Fibroblast of skin of back (primary cell): ENCODE measurements around the gene TPRX2. TPM values are rescaled to one million over a fixed set of nuclear protein-coding genes. Genes with fewer than 3 reads are reported as not detected.
"Not testable (repeated sequence)": the region's sequence is repeated elsewhere in the genome, so short reads cannot be mapped to it uniquely, and the experiment has no call there.

Source experiments
- DNase-seq: peaks from one replicate; pipeline ENCODE4 v3.0.0-alpha.2; 2013
- polyA plus RNA-seq, 2 experiments: library from polyadenylated mRNA; unstranded; fragments of 120-200 nt; gene quantifications; one replicate each; pipeline ENCODE4 v1.2.1, GENCODE V29; 2013; ENCODE audit not compliant: insufficient read length in 2 of 2

TPRX2 gene
- not detected for polyA plus RNA-seq (2013, experiment 1 of 2; ENCODE audit: insufficient read length)
- polyA plus RNA-seq (2013, experiment 2 of 2; ENCODE audit: insufficient read length) = not detected

- not testable (repeated sequence) for DNase-seq
Measured at GRCh38 chr19:47858646-47859285, at the start of gene TPRX2. Gene TPRX2 (plus strand): TSS chr19:47859235. CDS start chr19:47859247, 12 bp downstream.

GRCh38 chr19:47813304-47813994, 45.6 kb upstream of the TPRX2 start:
- DNase-seq = peak; percentile 53

- DNase-seq = no peak
Measured at GRCh38 chr19:47813995-47814328, 45.1 kb upstream of the TPRX2 start.

- not testable (repeated sequence) for DNase-seq
Measured at GRCh38 chr19:47816270-47816669, 42.8 kb upstream of the TPRX2 start.

GRCh38 chr19:47818221-47818620, 40.8 kb upstream of the TPRX2 start:
- DNase-seq = not testable (repeated sequence)

GRCh38 chr19:47819858-47820257, 39.2 kb upstream of the TPRX2 start:
- no peak for DNase-seq

GRCh38 chr19:47820410-47820809, 38.6 kb upstream of the TPRX2 start:
- DNase-seq = no peak

GRCh38 chr19:47821460-47822020, 37.5 kb upstream of the TPRX2 start, which contains the start of gene CRX:
Gene CRX (plus strand): TSS chr19:47821937. CDS start chr19:47834444, 12,507 bp downstream.
- no peak for DNase-seq

- no peak for DNase-seq
Measured at GRCh38 chr19:47824396-47824795, 34.6 kb upstream of the TPRX2 start.

GRCh38 chr19:47826800-47827199, 32.2 kb upstream of the TPRX2 start:
- no peak for DNase-seq

- no peak for DNase-seq
Measured at GRCh38 chr19:47832723-47833122, 26.3 kb upstream of the TPRX2 start.

- no peak for DNase-seq
Measured at GRCh38 chr19:47836038-47836437, 23.0 kb upstream of the TPRX2 start.

GRCh38 chr19:47839411-47839810, 19.6 kb upstream of the TPRX2 start:
- no peak for DNase-seq

GRCh38 chr19:47839913-47840312, 19.1 kb upstream of the TPRX2 start:
- no peak for DNase-seq

- DNase-seq = no peak
Measured at GRCh38 chr19:47842941-47843340, 16.1 kb upstream of the TPRX2 start.

GRCh38 chr19:47848425-47848822, 10.6 kb upstream of the TPRX2 start:
- DNase-seq = no peak

GRCh38 chr19:47848823-47849473, 10.1 kb upstream of the TPRX2 start:
- no peak for DNase-seq

- no peak for DNase-seq
Measured at GRCh38 chr19:47853003-47853402, 6.0 kb upstream of the TPRX2 start.

GRCh38 chr19:47854459-47854858, 4.6 kb upstream of the TPRX2 start:
- no peak for DNase-seq

- DNase-seq = not testable (repeated sequence)
Measured at GRCh38 chr19:47858231-47858630, 804 bp upstream of the TPRX2 start.

GRCh38 chr19:47859838-47860237, 803 bp downstream of the TPRX2 start:
- DNase-seq = not testable (repeated sequence)

- no peak for DNase-seq
Measured at GRCh38 chr19:47860602-47861297, 1.7 kb downstream of the TPRX2 start.

GRCh38 chr19:47861630-47862029, 2.6 kb downstream of the TPRX2 start:
- no peak for DNase-seq
